ENCODE measurements around the gene GOLT1B. TPM values are rescaled to one million over a fixed set of nuclear protein-coding genes. Genes with fewer than 3 reads are reported as not detected.
"Not testable (repeated sequence)": the region's sequence is repeated elsewhere in the genome, so short reads cannot be mapped to it uniquely, and the experiment has no call there.

The GOLT1B gene
- total RNA-seq (2014; rRNA removed; shearing (Covaris generic)), result 60.4 and 66.6 TPM in 2 replicates
- 38.9 and 52.4 TPM in 2 replicates for polyA plus RNA-seq (2015; cell fraction: cytosol; rRNA removed)
- 83.2 and 86.6 TPM in 2 replicates for polyA plus RNA-seq (2015; cell fraction: nucleus; rRNA removed)

- DNase-seq (ENCODE audit: low read depth, low spot score), result peak; percentile 99
- in situ Hi-C loops (cut with HindIII; ENCODE audit: low pct_unique_long_range_greater_than_20kb, low sequenced_read_pairs), result no loop called here
Observed at GRCh38 chr12:21501258-21502163, at the start of gene GOLT1B, which contains the start of gene RECQL. Gene GOLT1B, plus strand, starts transcription at chr12:21501789. Its CDS starts 135 bp downstream, at chr12:21501924. Gene RECQL, minus strand, starts transcription at chr12:21501635. Its CDS starts 2,065 bp downstream, at chr12:21499570.

GRCh38 chr12:21453312-21453852 is 48.2 kb upstream of the GOLT1B start:
- in situ Hi-C loops (cut with HindIII; ENCODE audit: low pct_unique_long_range_greater_than_20kb, low sequenced_read_pairs), result no loop called here
- DNase-seq (ENCODE audit: low read depth, low spot score), result no peak

- in situ Hi-C loops (cut with HindIII; ENCODE audit: low pct_unique_long_range_greater_than_20kb, low sequenced_read_pairs), result no loop called here
- DNase-seq (ENCODE audit: low read depth, low spot score), result no peak
Observed at GRCh38 chr12:21456291-21456780, 45.3 kb upstream of the GOLT1B start.

- in situ Hi-C loops (cut with HindIII; ENCODE audit: low pct_unique_long_range_greater_than_20kb, low sequenced_read_pairs), result no loop called here
Observed at GRCh38 chr12:21459474-21459873, 42.1 kb upstream of the GOLT1B start.

GRCh38 chr12:21467334-21467733 is 34.3 kb upstream of the GOLT1B start:
- in situ Hi-C loops (cut with HindIII; ENCODE audit: low pct_unique_long_range_greater_than_20kb, low sequenced_read_pairs); DNase-seq (ENCODE audit: low read depth, low spot score): not testable (repeated sequence)

More at GRCh38 chr12:21459474-21459873, 42.1 kb upstream of the GOLT1B start:
- DNase-seq (ENCODE audit: low read depth, low spot score), result no peak

GRCh38 chr12:21471294-21471693 is 30.3 kb upstream of the GOLT1B start:
- in situ Hi-C loops (cut with HindIII; ENCODE audit: low pct_unique_long_range_greater_than_20kb, low sequenced_read_pairs), result no loop called here
- no peak for DNase-seq (ENCODE audit: low read depth, low spot score)

- in situ Hi-C loops (cut with HindIII; ENCODE audit: low pct_unique_long_range_greater_than_20kb, low sequenced_read_pairs), result no loop called here
- no peak for DNase-seq (ENCODE audit: low read depth, low spot score)
Observed at GRCh38 chr12:21472197-21472823, 29.3 kb upstream of the GOLT1B start.

- no peak for DNase-seq (ENCODE audit: low read depth, low spot score)
- in situ Hi-C loops (cut with HindIII; ENCODE audit: low pct_unique_long_range_greater_than_20kb, low sequenced_read_pairs), result no loop called here
Observed at GRCh38 chr12:21475552-21475951, 26.0 kb upstream of the GOLT1B start.

GRCh38 chr12:21476949-21477348 is 24.6 kb upstream of the GOLT1B start:
- in situ Hi-C loops (cut with HindIII; ENCODE audit: low pct_unique_long_range_greater_than_20kb, low sequenced_read_pairs), result no loop called here
- DNase-seq (ENCODE audit: low read depth, low spot score), result no peak

- DNase-seq (ENCODE audit: low read depth, low spot score), result no peak
- in situ Hi-C loops (cut with HindIII; ENCODE audit: low pct_unique_long_range_greater_than_20kb, low sequenced_read_pairs), result no loop called here
Observed at GRCh38 chr12:21478756-21479455, 22.7 kb upstream of the GOLT1B start.

- in situ Hi-C loops (cut with HindIII; ENCODE audit: low pct_unique_long_range_greater_than_20kb, low sequenced_read_pairs), result no loop called here
- DNase-seq (ENCODE audit: low read depth, low spot score), result no peak
Observed at GRCh38 chr12:21483531-21483930, 18.1 kb upstream of the GOLT1B start.

GRCh38 chr12:21485998-21486397 is 15.6 kb upstream of the GOLT1B start:
- in situ Hi-C loops (cut with HindIII; ENCODE audit: low pct_unique_long_range_greater_than_20kb, low sequenced_read_pairs), result no loop called here
- DNase-seq (ENCODE audit: low read depth, low spot score), result no peak

- in situ Hi-C loops (cut with HindIII; ENCODE audit: low pct_unique_long_range_greater_than_20kb, low sequenced_read_pairs), result no loop called here
- no peak for DNase-seq (ENCODE audit: low read depth, low spot score)
Observed at GRCh38 chr12:21499765-21500164, 1.8 kb upstream of the GOLT1B start.

GRCh38 chr12:21500786-21501257 is 767 bp upstream of the GOLT1B start:
- no peak for DNase-seq (ENCODE audit: low read depth, low spot score)
- in situ Hi-C loops (cut with HindIII; ENCODE audit: low pct_unique_long_range_greater_than_20kb, low sequenced_read_pairs), result no loop called here

- peak; percentile 38 for DNase-seq (ENCODE audit: low read depth, low spot score)
- in situ Hi-C loops (cut with HindIII; ENCODE audit: low pct_unique_long_range_greater_than_20kb, low sequenced_read_pairs), result no loop called here
Observed at GRCh38 chr12:21502164-21502496, 541 bp downstream of the GOLT1B start.

- DNase-seq (ENCODE audit: low read depth, low spot score), result no peak
- in situ Hi-C loops (cut with HindIII; ENCODE audit: low pct_unique_long_range_greater_than_20kb, low sequenced_read_pairs), result no loop called here
Observed at GRCh38 chr12:21502872-21503271, 1.3 kb downstream of the GOLT1B start.

GRCh38 chr12:21505888-21506287 is 4.3 kb downstream of the GOLT1B start:
- in situ Hi-C loops (cut with HindIII; ENCODE audit: low pct_unique_long_range_greater_than_20kb, low sequenced_read_pairs), result no loop called here
- no peak for DNase-seq (ENCODE audit: low read depth, low spot score)

All from SK-MEL-5 (cell line).